Measurements from ENCODE around the gene RBP4.

RBP4 gene

DNA sequence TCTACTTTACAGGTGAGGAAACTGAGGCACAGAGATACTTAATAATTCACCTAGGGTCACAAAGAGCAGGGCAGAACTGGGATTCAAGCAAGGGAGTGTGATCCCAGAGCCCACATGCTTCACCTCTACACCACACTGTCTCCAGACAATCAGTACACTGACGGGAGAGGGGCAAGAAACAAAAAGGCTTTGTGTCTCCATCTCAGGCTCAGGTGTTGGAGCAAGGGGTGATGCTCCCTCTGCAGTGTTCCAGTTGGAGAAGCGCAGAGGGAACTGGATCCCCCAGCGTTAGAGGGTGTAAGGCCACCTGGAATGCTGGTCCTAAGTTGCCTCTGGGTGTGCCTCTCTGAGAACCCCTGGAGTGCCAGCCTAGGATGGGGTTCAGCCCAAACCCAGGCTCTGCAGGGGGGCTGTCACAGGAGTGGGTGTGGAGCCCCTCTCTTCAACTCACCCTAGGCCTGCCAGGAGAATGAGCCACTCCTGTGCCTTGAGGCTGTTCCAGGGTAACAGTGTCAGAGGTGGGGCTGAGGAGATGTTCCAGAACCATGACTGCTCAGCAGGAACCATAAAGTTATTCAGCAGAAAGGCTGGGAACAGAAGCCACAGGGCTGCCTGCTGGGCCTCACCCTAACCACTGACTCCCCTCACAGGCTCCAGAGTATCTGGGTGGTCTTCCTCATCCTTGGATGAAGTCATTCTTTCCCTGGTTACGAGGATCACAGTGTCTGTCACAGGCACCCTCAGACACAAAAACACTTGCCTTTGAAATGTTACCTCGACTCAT is 5.5 kb downstream of the RBP4 start:
- no peak for DNase-seq (ENCODE audit: low read depth)

DNA sequence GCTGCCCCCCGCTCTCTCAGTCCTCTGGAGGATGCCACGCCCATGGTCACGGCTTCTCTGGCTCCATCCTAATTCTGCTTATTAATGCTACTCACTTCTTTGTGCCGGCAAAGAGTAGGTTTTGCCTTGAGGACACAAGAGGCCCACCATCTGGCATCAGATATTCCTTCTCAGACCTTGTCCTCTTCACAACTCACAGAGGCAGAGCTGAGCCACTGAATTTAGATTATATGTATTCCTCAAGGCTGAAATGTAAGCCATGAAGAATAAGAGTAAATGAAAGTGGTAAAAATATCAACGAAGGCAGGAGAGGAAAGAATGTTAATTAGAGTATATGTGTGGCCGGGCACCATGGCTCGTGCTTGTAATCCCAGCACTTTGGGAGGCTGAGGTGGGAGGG is 6.5 kb downstream of the RBP4 start:
- DNase-seq (ENCODE audit: low read depth) = no peak

DNA sequence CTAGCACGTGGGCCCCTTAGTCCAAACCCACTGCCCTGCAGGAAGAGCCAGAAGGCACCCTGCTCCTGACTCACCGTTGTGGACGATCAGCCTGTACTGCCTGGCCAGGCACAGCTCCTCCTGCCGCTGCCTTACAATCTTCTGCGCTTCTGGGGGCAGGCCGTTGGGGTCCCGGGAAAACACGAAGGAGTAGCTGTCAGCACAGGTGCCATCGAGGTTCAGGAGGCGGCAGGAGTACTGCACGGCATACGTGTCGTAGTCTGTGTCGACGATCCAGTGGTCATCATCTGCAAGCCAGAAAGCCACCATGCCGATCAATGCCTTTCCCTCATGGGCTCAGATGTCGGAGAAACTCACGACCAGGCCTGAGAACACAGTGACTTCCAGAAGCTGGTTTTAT is 7.3 kb downstream of the RBP4 start:
- no peak for DNase-seq (ENCODE audit: low read depth)

DNA sequence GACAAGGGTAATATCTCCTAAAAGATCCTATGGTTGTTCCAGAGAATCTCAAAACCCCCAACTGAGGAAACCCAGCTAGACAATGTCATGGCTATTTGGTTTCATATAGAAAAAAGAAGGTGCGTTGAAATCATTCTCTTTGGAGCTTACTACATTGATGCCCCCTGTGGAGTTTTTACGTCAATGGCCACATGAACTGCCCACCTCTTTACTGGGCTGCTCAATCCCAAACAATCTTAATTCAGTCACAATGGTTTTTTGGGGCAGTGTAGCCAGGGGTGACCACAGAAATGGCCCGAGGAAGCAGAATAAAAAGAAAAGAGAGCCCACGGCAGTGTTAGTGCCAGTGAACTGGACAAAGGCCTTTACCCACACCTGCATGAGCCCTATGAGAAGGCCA is 7.8 kb downstream of the RBP4 start:
- no peak for DNase-seq (ENCODE audit: low read depth)

DNA sequence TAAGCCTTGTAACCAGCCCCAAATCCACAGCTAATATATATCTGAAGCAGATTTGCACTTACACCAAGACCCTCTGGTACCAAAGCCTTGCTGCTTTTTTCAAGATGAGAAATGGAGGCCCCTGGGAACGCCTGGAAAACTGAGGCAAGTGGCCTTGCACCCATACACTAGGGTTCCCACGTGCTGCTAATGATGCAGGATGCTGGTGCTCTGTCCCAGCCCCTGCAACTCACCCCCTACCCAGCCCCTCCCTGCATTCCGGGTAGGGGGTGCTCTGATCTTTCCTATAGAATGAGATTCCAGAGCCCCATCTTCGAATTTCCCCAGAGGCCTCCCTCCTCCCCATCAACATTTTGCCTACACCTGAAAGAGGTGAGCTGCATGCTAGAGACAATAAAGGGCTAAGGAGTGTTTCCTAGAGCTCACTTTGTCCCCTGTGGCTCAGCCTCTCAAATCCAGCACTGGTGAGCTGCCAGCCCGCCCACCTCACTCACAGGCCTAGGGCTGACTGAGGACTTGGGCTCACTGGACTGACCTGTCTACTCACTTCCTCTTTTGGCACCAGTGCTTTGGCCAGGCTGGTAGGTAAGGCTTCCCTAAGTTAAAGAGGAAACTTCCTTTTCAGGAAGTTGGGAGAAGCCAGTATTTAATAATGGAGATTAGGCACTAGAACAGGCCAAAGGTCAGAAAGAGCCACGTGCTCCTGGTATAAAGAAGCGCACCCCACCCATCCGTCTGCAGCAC is 9.8 kb downstream of the RBP4 start:
- DNase-seq (ENCODE audit: low read depth) = no peak

DNA sequence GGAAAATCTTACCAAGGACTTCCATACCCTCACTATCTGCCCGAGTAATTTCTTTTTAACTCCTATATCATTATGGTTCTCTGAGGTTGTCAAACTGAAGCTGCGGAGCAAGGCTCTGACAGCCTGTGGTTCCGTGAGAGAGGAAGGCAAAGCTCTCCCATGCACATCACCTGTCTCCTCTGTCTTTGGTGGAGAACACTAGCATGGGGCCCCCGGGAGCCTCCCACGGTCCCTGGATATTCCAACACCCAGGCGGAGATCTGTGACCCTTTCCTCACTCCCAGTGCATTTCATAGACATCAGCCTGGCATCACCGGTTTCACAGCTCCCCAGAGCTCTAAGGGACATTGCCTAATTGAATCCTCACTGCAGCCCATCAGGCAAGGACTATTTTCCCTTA is 10.4 kb downstream of the RBP4 start:
- DNase-seq (ENCODE audit: low read depth) = no peak

DNA sequence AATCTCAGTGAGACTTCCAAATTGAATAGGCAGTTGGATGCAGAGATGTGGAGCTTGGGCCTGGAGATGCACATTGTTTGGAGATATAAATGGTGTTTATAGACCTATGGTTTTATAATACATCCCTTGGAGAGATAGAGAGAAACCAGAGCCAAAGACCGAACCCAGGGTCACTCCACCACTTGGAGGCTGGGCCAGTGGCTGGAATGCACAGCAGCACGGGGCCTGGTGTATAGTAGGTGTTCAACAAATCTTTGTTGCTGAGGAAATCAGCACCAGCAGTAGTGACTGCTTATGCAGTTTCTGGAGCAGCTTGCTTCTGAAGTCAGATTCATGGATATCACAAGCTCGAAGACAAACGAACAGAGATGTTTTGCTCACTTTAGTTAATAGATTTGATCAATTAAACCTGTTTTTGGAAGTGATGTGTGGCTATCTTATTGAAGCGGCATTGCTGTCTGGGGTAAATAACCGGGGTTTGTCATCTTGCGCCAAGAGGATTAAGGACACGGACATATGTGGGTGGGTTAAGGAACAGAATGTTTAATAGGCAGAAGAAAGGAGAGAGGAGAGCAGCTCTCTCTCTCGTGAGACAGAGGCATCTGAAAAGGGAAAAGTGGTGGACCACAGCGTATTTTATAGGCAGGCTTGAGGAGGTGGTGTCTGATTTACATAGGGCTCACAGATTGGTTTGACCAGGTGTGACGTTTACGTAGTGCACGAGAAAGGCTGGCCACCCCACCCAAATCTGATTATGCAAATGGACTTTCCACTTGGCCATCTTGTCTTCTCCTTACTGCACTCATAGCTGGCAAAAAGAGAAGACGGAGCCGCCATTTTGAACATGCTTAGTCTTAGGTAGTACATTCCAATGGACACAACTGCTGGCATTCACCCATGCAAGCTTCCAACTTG is 11.1 kb downstream of the RBP4 start:
- DNase-seq (ENCODE audit: low read depth) = no peak

DNA sequence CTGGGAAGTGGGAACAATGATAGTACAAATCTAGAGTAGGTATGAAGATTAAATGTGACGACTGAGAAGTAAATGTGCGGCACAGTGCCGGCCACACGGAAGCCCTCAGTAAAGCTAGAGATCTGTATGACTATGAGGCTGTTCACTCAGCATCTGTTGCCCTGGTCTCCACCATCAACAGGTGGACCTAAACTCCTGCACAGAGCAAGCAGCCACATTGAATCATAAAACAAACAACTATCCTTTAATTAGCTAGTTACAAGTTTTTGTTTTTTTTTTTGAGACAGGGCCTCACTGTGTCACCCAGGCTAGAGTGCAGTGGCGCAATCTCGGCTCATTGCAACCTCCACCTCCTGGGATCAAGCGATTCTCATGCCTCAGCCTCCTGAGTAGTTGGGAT is 16.6 kb downstream of the RBP4 start:
- DNase-seq (ENCODE audit: low read depth) = no peak

DNA sequence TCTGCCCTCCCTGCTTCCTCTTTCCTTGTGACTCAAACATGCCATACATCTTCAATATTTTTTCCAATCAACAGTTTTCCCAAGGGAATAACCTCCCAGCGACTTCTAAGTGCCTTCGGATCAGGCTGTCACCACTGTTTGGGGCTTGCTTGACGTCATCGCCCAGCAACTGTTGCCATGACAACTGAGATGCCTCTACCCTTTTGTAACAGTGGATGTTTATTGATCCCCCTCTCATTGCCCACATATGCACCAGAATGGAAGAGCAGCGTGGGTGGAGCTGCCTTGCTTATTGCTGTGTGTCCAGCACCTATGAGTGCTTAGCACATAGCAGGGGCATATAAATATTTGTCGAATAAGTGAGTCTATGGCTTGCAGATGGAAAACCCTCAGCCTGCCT is 20.2 kb downstream of the RBP4 start:
- peak; percentile 40 for DNase-seq (ENCODE audit: low read depth)

DNA sequence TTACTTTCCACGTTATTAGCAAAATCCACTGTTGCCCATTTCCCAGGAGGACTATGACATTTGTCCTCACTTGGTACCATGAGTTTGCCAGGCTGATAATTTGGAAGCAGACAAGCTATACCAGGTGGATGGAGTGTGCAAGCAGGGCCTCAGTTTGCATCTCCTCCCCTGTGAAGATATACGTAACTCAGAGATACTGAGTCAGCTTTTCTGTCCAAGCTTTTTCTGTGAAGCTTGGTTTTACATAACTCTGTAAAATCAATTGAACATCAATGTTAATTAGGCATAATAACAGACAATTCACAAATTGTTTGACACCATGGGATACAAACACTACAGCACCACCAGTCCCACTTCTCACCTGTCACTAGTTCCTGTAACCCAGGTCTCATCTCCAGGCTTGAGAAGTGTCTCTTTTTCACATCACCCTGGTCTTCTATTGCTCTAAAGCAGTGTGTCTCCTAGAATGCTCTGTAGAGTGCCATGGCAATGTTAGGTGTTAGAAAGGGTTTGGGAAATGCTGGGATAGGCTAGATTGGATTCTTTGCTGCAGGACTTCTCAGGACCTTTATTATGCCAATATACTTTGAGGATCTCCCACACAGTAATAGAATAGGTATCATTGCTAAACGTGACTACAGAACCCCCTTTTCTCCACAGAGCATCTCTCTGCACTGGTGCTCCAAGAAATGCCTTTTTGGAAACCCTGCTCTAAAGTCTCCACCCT is 20.9 kb downstream of the RBP4 start:
- no peak for DNase-seq (ENCODE audit: low read depth)

DNA sequence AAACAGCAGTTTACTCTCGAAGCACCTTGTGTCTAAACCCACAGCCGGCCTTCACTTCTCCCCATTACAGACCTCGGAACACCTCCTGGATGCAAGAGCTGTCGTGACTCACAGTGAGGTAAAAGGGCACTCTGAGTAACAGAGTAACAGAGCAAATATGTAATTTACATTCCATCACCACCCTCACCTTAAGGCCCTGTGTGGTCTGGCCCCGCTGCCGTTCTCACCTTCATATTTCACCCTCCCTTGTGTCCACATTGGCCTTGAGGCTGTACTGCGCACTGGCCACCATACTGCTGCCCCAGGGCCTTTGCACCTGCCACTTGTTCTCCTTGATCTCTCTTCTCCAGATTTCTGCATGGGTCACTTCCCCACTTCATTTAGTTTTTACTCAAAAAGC is 21.9 kb downstream of the RBP4 start:
- DNase-seq (ENCODE audit: low read depth) = peak; percentile 63

DNA sequence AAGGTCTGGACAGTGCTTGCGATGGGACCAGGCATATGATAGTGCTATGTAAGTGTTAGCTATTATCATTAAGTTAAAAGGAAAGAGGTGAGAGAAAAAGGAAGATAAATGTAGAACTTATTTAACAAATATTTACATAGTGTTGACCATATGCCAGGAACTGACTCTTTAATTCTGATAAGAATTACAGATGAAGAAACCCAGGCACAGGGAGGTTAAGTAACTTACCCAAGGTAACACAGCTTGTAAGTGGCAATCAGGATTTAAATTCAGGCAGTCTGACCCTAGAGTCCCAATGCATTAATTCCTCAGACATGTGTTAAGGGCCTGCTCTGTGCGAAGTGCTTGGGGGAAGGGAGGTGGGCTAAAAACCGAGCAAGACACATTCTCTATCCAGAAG is 23.5 kb downstream of the RBP4 start:
- no peak for DNase-seq (ENCODE audit: low read depth)

DNA sequence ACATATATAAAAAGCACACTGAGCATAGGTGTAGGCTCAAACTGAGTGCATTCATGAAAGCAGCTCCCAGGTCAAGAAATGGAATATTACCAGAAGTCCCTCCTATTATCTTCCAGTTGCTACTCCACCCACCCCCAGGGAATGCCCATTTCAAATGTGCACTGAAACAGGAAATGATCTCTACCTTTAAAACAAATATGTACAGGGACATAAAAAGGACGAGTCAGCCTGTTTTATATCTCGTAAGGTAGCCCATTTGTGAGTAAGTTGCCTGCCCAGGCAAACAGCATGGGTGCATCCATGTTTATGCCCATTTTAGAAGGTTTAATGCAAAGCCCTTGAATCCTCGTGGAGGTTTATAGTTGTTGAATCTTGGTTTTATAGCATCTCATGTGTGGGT is 24.1 kb downstream of the RBP4 start:
- no peak for DNase-seq (ENCODE audit: low read depth)

DNA sequence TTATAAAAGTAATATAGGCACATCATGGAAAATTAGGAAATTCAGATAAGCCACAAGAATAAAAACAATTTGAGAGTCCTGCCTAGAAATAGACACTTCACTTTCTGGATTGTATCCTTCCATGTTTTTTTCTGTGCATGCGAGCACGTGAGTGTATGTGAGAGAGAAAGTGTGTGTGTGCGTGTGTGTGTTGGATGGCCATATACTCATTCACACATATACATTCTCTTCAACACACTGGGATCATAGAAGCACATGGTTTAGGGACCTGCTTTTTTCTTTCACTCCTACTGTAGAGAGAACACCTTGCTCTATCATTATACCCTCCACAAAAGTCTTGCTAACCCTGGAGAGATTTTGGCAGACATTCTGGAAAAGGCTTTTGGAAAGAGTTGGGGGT is 27.1 kb downstream of the RBP4 start:
- DNase-seq (ENCODE audit: low read depth) = no peak

DNA sequence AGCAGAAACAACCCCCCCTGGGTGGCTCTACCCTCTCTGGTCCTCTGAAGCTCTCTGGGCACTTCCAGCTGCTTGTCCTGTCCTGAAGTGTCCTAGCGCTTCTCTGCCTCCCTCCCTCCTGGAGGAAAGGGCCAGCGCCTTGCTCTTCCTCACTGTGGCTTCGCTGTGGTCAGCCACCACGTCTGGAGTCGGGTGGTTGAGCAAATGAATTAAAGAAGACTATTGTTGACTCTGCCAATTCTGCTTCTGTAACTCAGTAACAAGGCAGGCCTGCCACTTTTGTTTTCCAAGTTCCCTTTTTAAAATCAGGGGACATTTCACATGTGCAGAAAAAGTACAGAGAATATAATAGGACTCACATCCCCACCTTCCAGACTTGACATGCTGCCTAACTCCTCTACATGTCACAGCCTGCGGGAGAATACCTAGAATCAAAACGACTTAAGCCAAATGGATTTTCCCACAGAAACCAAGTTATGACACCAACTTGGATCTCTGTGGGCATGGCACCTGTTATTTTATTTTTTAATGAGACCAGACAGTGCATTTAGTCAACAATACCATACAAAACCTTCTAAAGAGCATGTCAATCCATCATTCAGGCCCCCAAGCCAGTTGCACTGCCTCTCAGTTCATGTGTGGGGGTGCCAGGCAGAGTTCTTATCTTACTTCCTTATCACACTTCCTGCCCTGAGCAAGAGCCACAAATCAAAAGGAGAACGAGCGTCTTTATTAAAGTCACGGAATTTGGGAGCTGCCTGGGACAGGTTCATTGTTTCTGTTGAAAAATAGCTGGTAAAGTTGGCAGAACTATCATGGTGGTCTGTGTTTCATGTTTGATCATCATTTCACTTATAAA is 27.8 kb downstream of the RBP4 start:
- no peak for DNase-seq (ENCODE audit: low read depth)

DNA sequence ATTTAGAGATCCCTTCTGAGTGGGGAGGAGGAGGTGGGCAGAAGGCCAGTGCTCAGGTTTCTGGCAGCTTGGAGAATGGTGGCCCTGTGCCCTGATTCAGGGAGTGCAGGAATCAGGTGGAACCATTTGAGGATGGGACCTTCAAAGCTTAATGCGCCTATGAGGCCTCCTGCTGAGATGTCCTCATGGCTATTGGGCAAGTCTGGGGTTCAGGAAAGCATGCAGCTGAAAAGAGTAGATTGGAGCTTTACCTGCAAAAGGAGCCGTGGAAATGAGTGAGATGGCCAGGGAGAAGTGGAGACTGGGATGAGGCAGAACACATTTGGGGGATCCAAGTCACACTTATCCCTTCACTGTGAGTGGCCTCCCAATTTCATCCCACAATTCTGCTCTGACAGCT is 28.4 kb downstream of the RBP4 start:
- DNase-seq (ENCODE audit: low read depth) = no peak

DNA sequence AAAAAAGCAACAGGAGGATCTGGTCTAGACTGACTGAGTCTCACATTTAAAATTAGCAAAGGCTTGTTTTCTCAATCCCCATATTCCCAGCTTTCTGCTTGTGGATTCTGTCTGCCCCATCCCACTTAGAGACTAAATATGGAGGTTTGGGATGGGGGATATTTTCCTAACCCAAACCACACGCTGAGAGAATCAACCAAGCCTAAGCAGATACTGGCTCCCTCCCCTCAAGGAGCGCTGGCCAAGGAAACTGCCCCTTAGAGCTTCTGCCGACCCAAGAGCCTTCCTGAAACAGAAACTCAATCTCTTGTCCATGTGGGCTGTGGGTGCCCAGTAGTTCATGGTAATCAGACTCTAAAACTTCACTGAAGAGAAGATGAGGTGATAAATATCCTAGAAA is 30.7 kb downstream of the RBP4 start:
- no peak for DNase-seq (ENCODE audit: low read depth)

DNA sequence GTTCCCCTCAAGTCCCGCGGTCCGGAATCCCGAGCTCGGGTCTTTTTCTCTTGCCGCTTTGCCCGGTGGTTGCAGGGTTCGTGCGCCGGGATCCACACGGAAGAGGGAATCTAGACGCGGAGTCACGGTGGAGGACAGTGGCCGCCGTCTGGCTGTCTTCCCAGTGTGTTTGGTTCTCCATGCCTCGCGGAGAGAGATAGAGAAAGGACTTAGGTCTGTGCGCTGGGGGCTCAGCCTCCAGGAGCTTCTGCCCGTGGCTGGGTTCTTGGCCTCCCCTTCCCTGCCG is 33.0 kb downstream of the RBP4 start:
- DNase-seq (ENCODE audit: low read depth) = no peak

DNA sequence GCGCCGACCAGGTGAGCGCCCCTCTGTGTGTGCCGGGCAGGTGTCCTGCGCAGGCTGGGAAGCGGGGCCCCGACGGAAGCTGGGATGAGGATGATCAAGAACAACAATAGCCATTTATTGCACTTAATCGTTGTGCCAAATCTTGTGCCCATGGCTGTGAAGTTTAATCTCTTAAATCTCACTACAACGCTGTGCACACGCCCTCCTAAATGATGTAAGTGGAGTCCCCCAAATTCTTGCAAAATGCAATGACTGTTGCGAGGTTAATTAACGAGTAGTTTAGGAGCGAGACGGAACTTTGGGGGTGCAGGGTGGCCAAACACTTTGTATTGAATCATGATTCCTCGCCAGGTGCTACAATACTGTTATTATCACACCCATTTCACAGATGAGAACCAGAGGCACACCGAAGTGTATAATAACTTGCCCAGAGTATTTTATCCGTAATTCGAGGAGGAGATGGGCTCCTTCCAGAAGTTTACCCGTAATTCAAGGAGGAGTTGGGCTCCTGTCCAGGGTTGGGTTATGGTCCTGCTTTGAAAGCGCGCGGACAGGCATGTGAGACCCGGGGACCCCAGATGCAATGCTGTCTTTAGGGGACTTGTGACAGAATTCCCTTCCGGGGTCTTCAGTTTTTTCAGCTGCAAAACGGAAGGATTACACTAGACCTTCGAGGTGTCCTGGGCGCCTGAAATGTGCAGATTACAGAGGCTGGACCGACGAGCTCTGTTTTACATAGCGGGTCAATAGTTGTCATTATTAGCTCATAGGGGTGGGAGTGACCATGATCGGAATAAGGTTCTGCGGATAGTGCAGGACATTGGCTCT is 33.5 kb downstream of the RBP4 start:
- DNase-seq (ENCODE audit: low read depth) = no peak

Data from ELR (cell line).